GM12892 (cell line): ENCODE measurements around the gene AOAH.

Experiments
- POLR2A ChIP-seq: IDR thresholded peaks from 2 replicates; pipeline ENCODE4 v1.6.1; 2011; ENCODE audit warnings: low read depth, low read length, control low read depth
- POLR2AphosphoS5 ChIP-seq: IDR thresholded peaks from 2 replicates; pipeline ENCODE4 v1.6.1; 2011; ENCODE audit warnings: low read depth, low read length, control low read depth
- TAF1 ChIP-seq: IDR thresholded peaks from 2 replicates; pipeline ENCODE4 v1.6.1; 2011; ENCODE audit warnings: low read depth, mild to moderate bottlenecking, control low read depth, low read length, borderline replicate concordance

- TF ChIP-seq POLR2A (no peak), POLR2AphosphoS5 (no peak), TAF1 (no peak)
Observed at GRCh38 chr7:36670585-36671431, 53.5 kb downstream of the AOAH start.
